HepG2 (cell line): Measurements from ENCODE around the gene ZDHHC18. TPM values are rescaled to one million over a fixed set of nuclear protein-coding genes. Genes with fewer than 3 reads are reported as not detected.
A peak's percentile ranks its signal among the peaks of the same experiment; 100 is the strongest.

ENCODE experiments used
- ARNT2 ChIP-seq: sonication (generic); formaldehyde crosslinking; IDR thresholded peaks from 2 replicates; pipeline ENCODE4 v1.8.0; 2022; ENCODE audit warnings: mild to moderate bottlenecking, low read depth, missing genetic modification reagents, moderate library complexity
- ATM ChIP-seq: fragments of 450-650 bp; IDR thresholded peaks from 2 replicates; pipeline ENCODE4 v1.7.1; 2017; ENCODE audit warnings: mild to moderate bottlenecking, borderline replicate concordance
- DR1 ChIP-seq: sonication (generic); formaldehyde crosslinking; IDR thresholded peaks from 2 replicates; pipeline ENCODE4 v1.8.0; 2021; ENCODE audit warnings: mild to moderate bottlenecking, missing genetic modification reagents, inconsistent platforms
- ETV6 ChIP-seq: sonication (generic); formaldehyde crosslinking; conservative IDR thresholded peaks from 2 replicates; pipeline ENCODE4 v1.4.0; 2020; ENCODE audit warnings: missing genetic modification reagents
- FOXP1 ChIP-seq, 2 experiments: fragments of 450-650 bp in 1 of 2; IDR thresholded peaks; 2 replicates each; pipeline ENCODE4 v1.6.1; 2017 to 2018; ENCODE audit warnings: antibody characterized with exemption in 1 of 2
- FOXP4 ChIP-seq: sonication (generic); formaldehyde crosslinking; IDR thresholded peaks from 2 replicates; pipeline ENCODE4 v1.4.0; 2020; ENCODE audit warnings: missing genetic modification reagents
- GATAD1 ChIP-seq: IDR thresholded peaks from 2 replicates; pipeline ENCODE4 v1.6.1; 2016; ENCODE audit warnings: missing genetic modification reagents, missing compliant biosample characterization
- HIVEP1 ChIP-seq: sonication (generic); formaldehyde crosslinking; IDR thresholded peaks from 2 replicates; pipeline ENCODE4 v1.4.0; 2020; ENCODE audit warnings: mild to moderate bottlenecking, missing genetic modification reagents
- HOXA3 ChIP-seq: sonication (generic); formaldehyde crosslinking; IDR thresholded peaks from 2 replicates; pipeline ENCODE4 v1.5.0; 2020; ENCODE audit warnings: missing genetic modification reagents
- ISL2 ChIP-seq: sonication (generic); formaldehyde crosslinking; IDR thresholded peaks from 2 replicates; pipeline ENCODE4 v1.5.0; 2020; ENCODE audit warnings: missing genetic modification reagents
- KLF13 ChIP-seq: sonication (generic); formaldehyde crosslinking; IDR thresholded peaks from 2 replicates; pipeline ENCODE4 v1.4.0; 2020; ENCODE audit warnings: mild to moderate bottlenecking, missing genetic modification reagents
- NKX3-1 ChIP-seq: sonication (generic); formaldehyde crosslinking; IDR thresholded peaks from 2 replicates; pipeline ENCODE4 v1.5.0; 2020; ENCODE audit warnings: missing genetic modification reagents
- POLR2AphosphoS5 ChIP-seq: IDR thresholded peaks from 2 replicates; pipeline ENCODE4 v1.6.1; 2012; ENCODE audit warnings: low read depth, low read length
- PRDM4 ChIP-seq: sonication (generic); formaldehyde crosslinking; IDR thresholded peaks from 2 replicates; pipeline ENCODE4 v1.9.0; 2021; ENCODE audit warnings: missing genetic modification reagents, borderline replicate concordance
- REL ChIP-seq: sonication (generic); formaldehyde crosslinking; conservative IDR thresholded peaks from 2 replicates; pipeline ENCODE4 v1.8.0; 2022; ENCODE audit warnings: mild to moderate bottlenecking, missing genetic modification reagents, moderate library complexity
- SSRP1 ChIP-seq: IDR thresholded peaks from 2 replicates; pipeline ENCODE4 v1.6.1; 2016; ENCODE audit warnings: control low read depth
- STAG1 ChIP-seq: sonication (generic); formaldehyde crosslinking; IDR thresholded peaks from 2 replicates; pipeline ENCODE4 v1.4.0; 2020; ENCODE audit warnings: missing genetic modification reagents
- TRIM22 ChIP-seq: fragments of 450-650 bp; IDR thresholded peaks from 2 replicates; pipeline ENCODE4 v1.6.1; 2017
- ZBTB3 ChIP-seq: sonication (generic); formaldehyde crosslinking; IDR thresholded peaks from 2 replicates; pipeline ENCODE4 v1.4.0; 2020; ENCODE audit warnings: low read depth, mild to moderate bottlenecking, moderate library complexity, missing genetic modification reagents, borderline replicate concordance
- ZNF367 ChIP-seq: sonication (generic); formaldehyde crosslinking; IDR thresholded peaks from 2 replicates; pipeline ENCODE4 v1.4.0; 2020; ENCODE audit warnings: missing genetic modification reagents, borderline replicate concordance
- ZNF383 ChIP-seq: sonication (generic); formaldehyde crosslinking; IDR thresholded peaks from 2 replicates; pipeline ENCODE4 v1.4.0; 2020; ENCODE audit warnings: missing genetic modification reagents, mild to moderate bottlenecking, borderline replicate concordance
- ZNF614 ChIP-seq: IDR thresholded peaks from 2 replicates; pipeline ENCODE4 v1.6.1; 2018; ENCODE audit warnings: missing biosample characterization, missing genetic modification reagents, inconsistent platforms, borderline replicate concordance
- ZNF660 ChIP-seq: sonication (generic); formaldehyde crosslinking; IDR thresholded peaks from 2 replicates; pipeline ENCODE4 v1.5.1; 2020; ENCODE audit warnings: mild to moderate bottlenecking, low read depth, missing genetic modification reagents, borderline replicate concordance
- ZNF792 ChIP-seq: IDR thresholded peaks from 2 replicates; pipeline ENCODE4 v1.6.1; 2016
- ZNF878 ChIP-seq: sonication (generic); formaldehyde crosslinking; IDR thresholded peaks from 2 replicates; pipeline ENCODE4 v1.8.1; 2023; ENCODE audit warnings: mild to moderate bottlenecking, missing genetic modification reagents, moderate library complexity
- polyA plus RNA-seq, 8 experiments: library from polyadenylated mRNA; depleted of rRNA in 3 of 8; stranded (reverse) in 7 of 8; unstranded in 1 of 8; fragments of >200 nt; fragmentation: Illumina TruSeq in 4 of 8; extraction: Trizol in 4 of 8; gene quantifications; 2 replicates each; pipeline versions ENCODE4 v1.2.1 to v1.2.3, GENCODE V29; 2011 to 2016; ENCODE audit warnings: low read depth in 4 of 8, missing spikeins in 1 of 8, mixed read lengths in 1 of 8; ENCODE audit not compliant: insufficient read depth in 1 of 8
- total RNA-seq, 5 experiments: library from RNA; depleted of rRNA; stranded (reverse); fragments of >200 nt; fragmentation: Illumina TruSeq; extraction: Trizol; gene quantifications; 2 replicates each; pipeline ENCODE4 v1.2.3, GENCODE V29; 2016; ENCODE audit warnings: low read depth in 1 of 5

ZDHHC18 gene
- total and polyA plus RNA-seq, 2 of the 13 experiments (the other 11 are each of a cell fraction or from before 2014, with no cell fraction given), result 13.2 to 35.3 TPM

- peak; percentile 73 for TF ChIP-seq FOXP4
- no peak for TF ChIP-seq TRIM22
- 0 out of 2 replicates have a peak, but pooled peaks have one; percentile 51 for TF ChIP-seq ZNF792 (CRISPR knock-in tag)
- TF ChIP-seq ZBTB3 (CRISPR knock-in tag), result 0 out of 2 replicates have a peak, but pooled peaks have one; percentile 59
- peak; percentile 38; the same call in 1 of the 2 replicates for TF ChIP-seq SSRP1
- no peak for TF ChIP-seq FOXP1 (IDR thresholded peaks at IDR 0.05)
- TF ChIP-seq FOXP1 (CRISPR knock-in tag; IDR thresholded peaks at IDR 0.05), result peak; percentile 64
- peak; percentile 92; the same call in 1 of the 2 replicates for TF ChIP-seq ZNF367 (CRISPR knock-in tag)
- no peak for TF ChIP-seq NKX3-1 (CRISPR knock-in tag)
- peak; percentile 41; the same call in 1 of the 2 replicates for TF ChIP-seq POLR2AphosphoS5
- no peak for TF ChIP-seq ZNF383 (CRISPR knock-in tag)
- TF ChIP-seq ZNF614, result peak; percentile 23; the same call in 1 of the 2 replicates
- TF ChIP-seq ETV6, result no peak
- TF ChIP-seq STAG1 (CRISPR knock-in tag), result peak; percentile 13; the same call in 1 of the 2 replicates
- peak; percentile 77; the same call in 1 of the 2 replicates for TF ChIP-seq HOXA3 (CRISPR knock-in tag)
- TF ChIP-seq ZNF878 (CRISPR knock-in tag), result peak; percentile 73; the same call in 1 of the 2 replicates
- TF ChIP-seq ISL2 (CRISPR knock-in tag), result peak; percentile 57; the same call in 1 of the 2 replicates
- TF ChIP-seq KLF13, result no peak
- TF ChIP-seq ARNT2, result 0 out of 2 replicates have a peak, but pooled peaks have one; percentile 49
- TF ChIP-seq ZNF660, result no peak
- TF ChIP-seq HIVEP1 (CRISPR knock-in tag), result peak; percentile 82
- no peak for TF ChIP-seq REL (CRISPR knock-in tag)
- TF ChIP-seq GATAD1 (CRISPR knock-in tag), result peak; percentile 35; the same call in 1 of the 2 replicates
- TF ChIP-seq PRDM4 (CRISPR knock-in tag), result no peak
- TF ChIP-seq ATM, result no peak
- peak; percentile 51; the same call in 1 of the 2 replicates for TF ChIP-seq DR1
These were observed 42.2 kb upstream of the ZDHHC18 start (continued) for GRCh38 chr1:26784023-26784871.
